ENCODE measurements around the gene TOP1. TPM values are rescaled to one million over a fixed set of nuclear protein-coding genes. Genes with fewer than 3 reads are reported as not detected.

Gene TOP1
- total RNA-seq, 1 donor from 2014 or later = 90.8 TPM

GRCh38 chr20:41091927-41092326 is 63.3 kb downstream of the TOP1 start:
- Mint-ChIP-seq H3K4me1 (ENCODE audit: low read depth) (peaks cover 4% of the 10 kb centered on the region), H3K36me3 (ENCODE audit: insufficient read depth) (peaks cover 36% of the 10 kb centered on the region)

GRCh38 chr20:41094353-41095055 is 65.9 kb downstream of the TOP1 start:
- Mint-ChIP-seq H3K27ac (no peak overlapping the region), H3K4me3 (ENCODE audit: low read depth) (no peak overlapping the region)

More at GRCh38 chr20:41091927-41092326, 63.3 kb downstream of the TOP1 start:
- no peaks in the 10 kb centered on the region for H3K27me3 Mint-ChIP-seq
- no peak overlapping the region for H3K4me3 Mint-ChIP-seq (ENCODE audit: low read depth)
- no peak for TF ChIP-seq CTCF (IDR thresholded peaks at IDR 0.05; ENCODE audit: unreplicated experiment)
- no peak for DNase-seq (ENCODE audit: low spot score, unreplicated experiment)
- H3K9me3 Mint-ChIP-seq (ENCODE audit: low read depth) = no peaks in the 10 kb centered on the region
- peak overlapping the region; percentile 63 for H3K27ac Mint-ChIP-seq

GRCh38 chr20:41095110-41095969 is 66.7 kb downstream of the TOP1 start:
- Mint-ChIP-seq H3K27ac (no peak overlapping the region), H3K9me3 (ENCODE audit: low read depth) (no peaks in the 10 kb centered on the region), H3K4me3 (ENCODE audit: low read depth) (no peak overlapping the region), H3K36me3 (ENCODE audit: insufficient read depth) (peaks cover 26% of the 10 kb centered on the region), H3K27me3 (no peaks in the 10 kb centered on the region), H3K4me1 (ENCODE audit: low read depth) (peaks cover 9% of the 10 kb centered on the region)
- TF ChIP-seq CTCF (IDR thresholded peaks at IDR 0.05; ENCODE audit: unreplicated experiment) = peak; percentile 94
- no peak for DNase-seq (ENCODE audit: low spot score, unreplicated experiment)

More at GRCh38 chr20:41094353-41095055, 65.9 kb downstream of the TOP1 start:
- Mint-ChIP-seq H3K4me1 (ENCODE audit: low read depth) (peaks cover 9% of the 10 kb centered on the region), H3K9me3 (ENCODE audit: low read depth) (no peaks in the 10 kb centered on the region), H3K27me3 (no peaks in the 10 kb centered on the region), H3K36me3 (ENCODE audit: insufficient read depth) (peaks cover 27% of the 10 kb centered on the region)
- no peak for TF ChIP-seq CTCF (IDR thresholded peaks at IDR 0.05; ENCODE audit: unreplicated experiment)
- DNase-seq (ENCODE audit: low spot score, unreplicated experiment) = no peak

GRCh38 chr20:41098703-41099250 is 70.2 kb downstream of the TOP1 start:
- Mint-ChIP-seq H3K36me3 (ENCODE audit: insufficient read depth) (peaks cover 31% of the 10 kb centered on the region), H3K4me1 (ENCODE audit: low read depth) (peaks cover 7% of the 10 kb centered on the region)

More at GRCh38 chr20:41098703-41099250, 70.2 kb downstream of the TOP1 start:
- no peak for DNase-seq (ENCODE audit: low spot score, unreplicated experiment)
- Mint-ChIP-seq H3K27ac (peak overlapping the region; percentile 84), H3K27me3 (no peaks in the 10 kb centered on the region), H3K9me3 (ENCODE audit: low read depth) (no peaks in the 10 kb centered on the region), H3K4me3 (ENCODE audit: low read depth) (no peak overlapping the region)
- no peak for TF ChIP-seq CTCF (IDR thresholded peaks at IDR 0.05; ENCODE audit: unreplicated experiment)

Measured in progenitor cell of endocrine pancreas (in vitro differentiated cells).